MCF 10A (cell line): ENCODE measurements around the gene ZNF227. TPM values are rescaled to one million over a fixed set of nuclear protein-coding genes. Genes with fewer than 3 reads are reported as not detected.
"Not testable (repeated sequence)": the region's sequence is repeated elsewhere in the genome, so short reads cannot be mapped to it uniquely, and the experiment has no call there.

Experiments used
- BruUV-seq: library from RNA; stranded (reverse); fragments of 400-500 nt; replicated peaks from 2 replicates; lab custom pipeline; 2021; lab: Mats Ljungman, UMichigan
- CTCF ChIA-PET: fragments of 300-600 bp; sonication (Branson Sonifier 250); formaldehyde crosslinking; extraction: SDS; loops from one replicate; lab custom pipeline; 2021; ENCODE audit warnings: antibody characterized with exemption, inconsistent platforms; lab: Yijun Ruan, JAX
- POLR2A ChIA-PET: fragments of 300-600, 350-650 bp; sonication (Branson Sonifier 250); formaldehyde crosslinking; extraction: SDS; loops from one replicate; lab custom pipeline; 2020; ENCODE audit warnings: antibody characterized with exemption, inconsistent platforms; lab: Yijun Ruan, JAX
- DNase-seq: peaks from one replicate; pipeline ENCODE4 v3.0.0-alpha.2; 2018; ENCODE audit not compliant: unreplicated experiment
- H3K27ac Mint-ChIP-seq: one replicate; pipeline ENCODE4 v1.8.0; 2022; ENCODE audit warnings: mild to moderate bottlenecking, low read depth, mixed read lengths; ENCODE audit not compliant: unreplicated experiment
- H3K27me3 Mint-ChIP-seq: one replicate; pipeline ENCODE4 v1.8.0; 2022; ENCODE audit warnings: mixed read lengths; ENCODE audit not compliant: insufficient read depth, unreplicated experiment
- H3K36me3 Mint-ChIP-seq: one replicate; pipeline ENCODE4 v1.8.0; 2022; ENCODE audit warnings: mild to moderate bottlenecking, moderate library complexity, mixed read lengths; ENCODE audit not compliant: insufficient read depth, unreplicated experiment
- H3K4me1 Mint-ChIP-seq: one replicate; pipeline ENCODE4 v1.8.0; 2022; ENCODE audit warnings: mixed read lengths; ENCODE audit not compliant: insufficient read depth, unreplicated experiment
- H3K4me3 Mint-ChIP-seq: one replicate; pipeline ENCODE4 v1.8.0; 2022; ENCODE audit warnings: mild to moderate bottlenecking, moderate library complexity, mixed read lengths; ENCODE audit not compliant: unreplicated experiment
- H3K9me3 Mint-ChIP-seq: one replicate; pipeline ENCODE4 v1.8.0; 2022; ENCODE audit warnings: mixed read lengths; ENCODE audit not compliant: unreplicated experiment
- CTCF ChIP-seq: fragments of 200-600 bp; IDR thresholded peaks from one replicate; pipeline ENCODE4 v1.8.0; 2022; ENCODE audit warnings: antibody characterized with exemption, mild to moderate bottlenecking; ENCODE audit not compliant: unreplicated experiment
- intact Hi-C: fragments of 100-400 bp; cut with micrococcal nuclease; formaldehyde crosslinking; loops from 2 replicates; pipeline ENCODE4 v1.14.1; 2022
- total RNA-seq: library from RNA; stranded (reverse); gene quantifications from 2 replicates; pipeline ENCODE4 v1.2.3, GENCODE V29; 2022

Gene ZNF227
- total RNA-seq, 1 experiment from 2014 or later: 22.6 TPM

- DNase-seq: peak; percentile 71
- H3K4me3 Mint-ChIP-seq: no peak overlapping the region
Measured at GRCh38 chr19:44202470-44202869, 9.9 kb upstream of the ZNF227 start.

GRCh38 chr19:44202974-44203373 is 9.4 kb upstream of the ZNF227 start:
- H3K27ac Mint-ChIP-seq: no peak overlapping the region
- intact Hi-C loops: no loop called here
- no TSS peak for BruUV-seq
- TF ChIP-seq CTCF: no peak
- H3K27me3 Mint-ChIP-seq: no peaks in the 10 kb centered on the region
- H3K9me3 Mint-ChIP-seq: peaks cover 14% of the 10 kb centered on the region
- CTCF ChIA-PET: no interaction called here
- no peak overlapping the region for H3K4me3 Mint-ChIP-seq
- POLR2A ChIA-PET: no interaction called here
- H3K4me1 Mint-ChIP-seq: peaks cover 15% of the 10 kb centered on the region
- no peak for DNase-seq
- H3K36me3 Mint-ChIP-seq: peaks cover 9% of the 10 kb centered on the region

More at GRCh38 chr19:44202470-44202869, 9.9 kb upstream of the ZNF227 start:
- peaks cover 14% of the 10 kb centered on the region for H3K9me3 Mint-ChIP-seq
- no peaks in the 10 kb centered on the region for H3K27me3 Mint-ChIP-seq
- ChIA-PET CTCF (no interaction called here), POLR2A (interaction anchor here (0.7 to 0.8 kb wide), 2 partner anchors 37 to 88 kb away, joined by 3 read pairs; partner anchors contain the start of gene ZNF226)
- H3K4me1 Mint-ChIP-seq: peaks cover 15% of the 10 kb centered on the region
- TF ChIP-seq CTCF: no peak
- H3K36me3 Mint-ChIP-seq: peaks cover 6% of the 10 kb centered on the region
- intact Hi-C loops: no loop called here
- BruUV-seq: no TSS peak
- H3K27ac Mint-ChIP-seq: no peak overlapping the region

- H3K4me3 Mint-ChIP-seq, CTCF ChIA-PET, H3K27ac Mint-ChIP-seq, H3K36me3 Mint-ChIP-seq, POLR2A ChIA-PET, DNase-seq, intact Hi-C loops, BruUV-seq, H3K27me3 Mint-ChIP-seq: not testable (repeated sequence)
- H3K4me1 Mint-ChIP-seq: peaks cover 15% of the 10 kb centered on the region
- peaks cover 14% of the 10 kb centered on the region for H3K9me3 Mint-ChIP-seq
Measured at GRCh38 chr19:44203877-44204276, 8.5 kb upstream of the ZNF227 start.

GRCh38 chr19:44204772-44205171 is 7.6 kb upstream of the ZNF227 start:
- ChIA-PET CTCF (no interaction called here), POLR2A (no interaction called here)
- peaks cover 14% of the 10 kb centered on the region for H3K9me3 Mint-ChIP-seq
- no peak overlapping the region for H3K27ac Mint-ChIP-seq
- no peak for DNase-seq
- H3K27me3 Mint-ChIP-seq: no peaks in the 10 kb centered on the region
- no peak for TF ChIP-seq CTCF
- no peak overlapping the region for H3K4me3 Mint-ChIP-seq
- BruUV-seq: no TSS peak
- H3K4me1 Mint-ChIP-seq: peaks cover 15% of the 10 kb centered on the region
- peaks cover 9% of the 10 kb centered on the region for H3K36me3 Mint-ChIP-seq
- intact Hi-C loops: no loop called here
